Measurements from ENCODE around the gene MINDY4. TPM values are rescaled to one million over a fixed set of nuclear protein-coding genes. Genes with fewer than 3 reads are reported as not detected.

Gene MINDY4
- total RNA-seq, 1 experiment from 2014 or later, result 2.0 TPM

DNA sequence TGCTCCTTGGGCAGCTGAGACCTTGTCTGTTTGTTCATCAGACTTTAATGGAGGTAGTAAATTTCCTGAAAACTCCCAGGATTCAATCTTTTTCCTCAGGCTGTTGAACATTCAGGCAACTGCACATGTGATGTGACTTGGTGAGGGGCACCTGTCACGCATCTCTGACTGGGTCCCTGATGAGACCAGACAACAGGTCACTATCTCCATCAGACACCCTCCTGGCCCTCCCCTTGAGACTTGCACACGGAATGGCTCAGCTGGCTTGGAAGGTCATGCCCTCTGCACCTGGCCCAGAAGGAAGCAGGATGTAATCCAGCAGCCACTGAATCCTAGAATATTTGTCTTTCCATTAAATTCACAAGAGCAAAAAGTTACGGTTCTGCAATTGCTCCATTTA lies 156.3 kb downstream of the MINDY4 start:
- peak; percentile 8 for DNase-seq
- Histone ChIP-seq H3K27me3 (ENCODE audit: control insufficient read depth, insufficient read depth, low read length) (no peaks in the 10 kb centered on the region), H3K4me3 (ENCODE audit: insufficient read depth, low read depth, low read length) (no peak overlapping the region), H3K36me3 (replicated peaks; ENCODE audit: control insufficient read depth, insufficient read depth, low read length) (no peaks in the 10 kb centered on the region)

DNA sequence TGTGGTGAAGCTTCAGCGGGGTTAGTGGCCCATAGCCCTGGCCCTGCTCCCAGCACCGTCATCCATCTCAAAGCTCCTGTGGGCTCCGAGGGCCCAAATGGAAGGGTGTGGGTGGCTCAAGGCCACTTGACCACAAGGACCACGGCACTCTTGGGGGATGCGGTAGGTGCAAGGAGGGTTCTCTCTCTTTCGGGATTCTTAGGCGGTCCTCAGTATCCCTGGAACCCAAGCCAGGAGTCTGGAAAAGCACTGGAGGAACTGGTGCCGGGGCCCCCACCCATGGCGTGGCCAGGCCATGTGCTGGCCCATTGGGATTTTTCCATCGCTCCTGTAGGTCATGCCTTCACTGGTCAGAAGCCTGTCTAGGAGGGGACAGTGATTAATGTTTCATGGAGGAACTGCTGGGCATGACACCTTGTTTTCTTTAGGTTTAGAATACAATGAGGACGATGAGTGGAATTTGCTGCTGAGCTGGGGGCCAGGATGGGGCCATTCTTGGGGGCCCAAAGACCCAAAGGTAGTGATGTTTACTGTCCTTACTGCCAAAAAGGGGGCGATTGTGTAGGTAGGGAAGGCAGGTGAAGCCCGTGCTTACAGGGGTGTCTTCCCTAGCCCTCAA lies 157.1 kb downstream of the MINDY4 start:
- H3K36me3 ChIP-seq (replicated peaks; ENCODE audit: control insufficient read depth, insufficient read depth, low read length), result no peaks in the 10 kb centered on the region
- peak; percentile 19 for DNase-seq
- H3K27me3 ChIP-seq (ENCODE audit: control insufficient read depth, insufficient read depth, low read length), result no peaks in the 10 kb centered on the region
- H3K4me3 ChIP-seq (ENCODE audit: insufficient read depth, low read depth, low read length), result no peak overlapping the region

DNA sequence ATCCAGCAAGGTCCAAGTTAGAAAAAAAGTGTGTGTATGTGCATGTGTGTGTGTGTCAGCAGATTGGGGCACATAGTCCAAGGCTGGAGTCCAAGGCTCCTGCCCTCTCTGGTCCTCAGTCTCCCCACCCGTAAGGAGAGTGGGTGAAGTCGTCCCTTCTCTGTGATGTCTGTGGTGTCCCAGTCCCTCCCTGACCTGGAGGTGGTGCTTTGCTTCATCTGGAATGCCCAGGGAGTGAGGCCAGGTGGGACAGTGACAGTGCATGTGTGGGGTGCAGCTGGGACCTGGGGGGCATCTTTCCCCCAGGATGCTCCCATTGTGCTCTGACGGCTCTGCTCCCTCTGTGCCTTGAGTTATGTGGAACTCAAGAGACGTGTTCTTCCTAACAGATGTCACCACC lies 158.5 kb downstream of the MINDY4 start:
- no peaks in the 10 kb centered on the region for H3K27me3 ChIP-seq (ENCODE audit: control insufficient read depth, insufficient read depth, low read length)
- DNase-seq, result peak; percentile 9
- H3K4me3 ChIP-seq (ENCODE audit: insufficient read depth, low read depth, low read length), result no peak overlapping the region
- H3K36me3 ChIP-seq (replicated peaks; ENCODE audit: control insufficient read depth, insufficient read depth, low read length), result no peaks in the 10 kb centered on the region

DNA sequence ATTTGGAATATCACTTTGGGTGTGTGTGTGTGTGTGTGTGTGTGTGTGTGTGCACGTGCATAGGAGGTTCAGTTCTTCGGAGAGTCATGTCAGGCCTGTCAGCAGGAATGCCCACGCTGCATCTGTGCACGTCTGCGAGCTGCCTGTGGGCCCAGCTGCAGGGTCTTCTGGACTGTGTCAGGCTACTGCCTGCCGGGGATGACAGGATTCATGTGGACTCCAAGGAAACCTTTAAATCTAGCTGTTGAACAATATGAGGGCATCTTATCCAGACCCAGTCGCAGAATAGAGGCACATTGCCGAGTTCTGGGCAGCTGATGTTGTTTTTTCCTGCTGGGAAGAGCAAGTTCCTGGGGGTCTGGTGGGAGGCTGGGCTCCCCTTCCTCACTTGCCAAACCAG lies 159.4 kb downstream of the MINDY4 start:
- Histone ChIP-seq H3K36me3 (replicated peaks; ENCODE audit: control insufficient read depth, insufficient read depth, low read length) (no peaks in the 10 kb centered on the region), H3K27me3 (ENCODE audit: control insufficient read depth, insufficient read depth, low read length) (no peaks in the 10 kb centered on the region), H3K4me3 (ENCODE audit: insufficient read depth, low read depth, low read length) (no peak overlapping the region)
- DNase-seq, result peak; percentile 23

DNA sequence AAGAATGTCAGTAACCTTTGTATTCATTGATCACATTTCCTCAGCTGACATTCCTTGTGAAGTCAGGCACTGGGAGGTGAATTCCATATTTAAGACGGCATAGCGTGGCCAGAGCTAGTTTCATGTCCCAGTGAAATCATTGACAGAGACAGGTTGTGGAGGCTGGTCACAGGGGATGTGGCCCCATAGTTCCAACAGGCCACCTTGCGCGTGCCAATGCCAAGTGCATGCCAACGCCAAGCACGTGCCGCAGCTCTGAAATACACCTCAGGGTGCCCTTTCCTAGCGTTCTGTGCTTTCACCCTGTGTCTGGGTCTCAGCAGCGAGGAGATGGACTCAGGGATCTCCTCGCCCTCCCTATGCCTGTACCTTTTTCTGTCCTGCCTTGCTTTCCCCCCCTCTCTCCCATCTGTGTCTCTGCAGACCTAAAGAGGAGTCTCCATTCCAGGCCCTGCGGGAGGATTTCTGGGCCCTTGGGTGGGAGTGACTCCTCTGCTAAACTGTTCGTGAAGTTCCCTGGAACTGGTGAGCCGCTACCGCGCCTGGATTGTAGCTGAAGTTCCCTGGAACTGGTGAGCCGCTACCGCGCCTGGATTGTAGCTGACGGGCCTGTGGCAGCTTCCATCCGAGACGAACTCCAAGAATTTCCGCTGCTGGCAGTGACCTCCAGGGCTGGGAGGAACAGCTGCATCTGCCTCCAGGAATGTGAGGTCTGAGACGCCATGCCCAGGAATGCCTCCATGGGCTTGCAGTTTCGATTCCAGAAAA lies 160.1 kb downstream of the MINDY4 start:
- Histone ChIP-seq H3K36me3 (replicated peaks; ENCODE audit: control insufficient read depth, insufficient read depth, low read length) (no peaks in the 10 kb centered on the region), H3K27me3 (ENCODE audit: control insufficient read depth, insufficient read depth, low read length) (no peaks in the 10 kb centered on the region), H3K4me3 (ENCODE audit: insufficient read depth, low read depth, low read length) (no peak overlapping the region)
- peak; percentile 54 for DNase-seq

DNA sequence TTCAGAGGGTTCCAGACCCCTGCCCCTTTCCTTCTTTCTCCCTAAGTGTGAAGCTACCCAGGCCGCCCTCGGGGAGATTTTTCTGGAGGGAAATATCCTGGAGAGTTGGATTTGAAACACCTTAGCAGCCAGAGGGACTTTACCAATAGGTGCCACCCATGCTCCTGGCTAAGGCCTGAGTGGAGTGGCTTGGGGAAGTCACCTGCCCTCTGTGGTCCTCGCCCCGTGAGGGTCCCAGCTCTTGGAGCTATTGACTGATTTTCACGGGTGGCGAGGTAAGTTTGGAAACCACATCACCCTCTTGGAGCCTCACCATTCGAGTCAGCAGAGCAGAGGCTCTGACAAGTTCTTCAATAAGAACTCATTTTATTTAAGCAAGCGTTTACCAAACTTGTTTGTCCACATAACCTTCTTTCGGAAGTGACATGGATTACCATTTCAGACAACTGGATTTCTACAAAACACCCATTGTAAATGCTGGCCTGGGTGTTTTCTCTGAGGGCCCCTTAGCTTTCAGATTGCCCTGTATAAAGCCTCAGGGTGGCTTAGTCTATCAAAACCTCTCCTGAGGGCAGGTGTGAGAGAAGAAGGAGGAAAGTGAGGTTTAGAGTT lies 160.8 kb downstream of the MINDY4 start:
- Histone ChIP-seq H3K4me3 (ENCODE audit: insufficient read depth, low read depth, low read length) (no peak overlapping the region), H3K27me3 (ENCODE audit: control insufficient read depth, insufficient read depth, low read length) (no peaks in the 10 kb centered on the region), H3K36me3 (replicated peaks; ENCODE audit: control insufficient read depth, insufficient read depth, low read length) (no peaks in the 10 kb centered on the region)
- DNase-seq, result no peak

DNA sequence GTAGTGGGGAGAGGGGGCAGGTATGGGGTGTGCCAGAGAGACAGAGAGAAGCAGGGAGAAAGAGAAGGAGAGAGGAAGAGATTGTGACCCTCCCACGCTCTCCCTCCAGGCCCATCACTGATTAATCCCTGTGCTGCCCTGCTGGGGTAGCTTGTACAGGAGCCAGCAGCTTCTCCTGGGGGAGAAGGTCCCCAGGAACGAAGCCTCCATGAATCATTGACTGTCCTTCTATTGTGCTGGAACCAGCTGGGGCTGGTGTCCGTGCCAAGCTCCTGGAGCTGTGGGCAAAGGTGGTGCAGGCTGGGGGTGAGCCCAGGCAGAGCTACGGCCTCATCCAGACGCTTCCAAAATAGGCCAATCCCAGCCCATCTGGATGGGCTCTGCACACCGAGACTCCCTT lies 161.3 kb downstream of the MINDY4 start:
- no peaks in the 10 kb centered on the region for H3K36me3 ChIP-seq (replicated peaks; ENCODE audit: control insufficient read depth, insufficient read depth, low read length)
- peak; percentile 20 for DNase-seq
- H3K27me3 ChIP-seq (ENCODE audit: control insufficient read depth, insufficient read depth, low read length), result no peaks in the 10 kb centered on the region
- H3K4me3 ChIP-seq (ENCODE audit: insufficient read depth, low read depth, low read length), result no peak overlapping the region

DNA sequence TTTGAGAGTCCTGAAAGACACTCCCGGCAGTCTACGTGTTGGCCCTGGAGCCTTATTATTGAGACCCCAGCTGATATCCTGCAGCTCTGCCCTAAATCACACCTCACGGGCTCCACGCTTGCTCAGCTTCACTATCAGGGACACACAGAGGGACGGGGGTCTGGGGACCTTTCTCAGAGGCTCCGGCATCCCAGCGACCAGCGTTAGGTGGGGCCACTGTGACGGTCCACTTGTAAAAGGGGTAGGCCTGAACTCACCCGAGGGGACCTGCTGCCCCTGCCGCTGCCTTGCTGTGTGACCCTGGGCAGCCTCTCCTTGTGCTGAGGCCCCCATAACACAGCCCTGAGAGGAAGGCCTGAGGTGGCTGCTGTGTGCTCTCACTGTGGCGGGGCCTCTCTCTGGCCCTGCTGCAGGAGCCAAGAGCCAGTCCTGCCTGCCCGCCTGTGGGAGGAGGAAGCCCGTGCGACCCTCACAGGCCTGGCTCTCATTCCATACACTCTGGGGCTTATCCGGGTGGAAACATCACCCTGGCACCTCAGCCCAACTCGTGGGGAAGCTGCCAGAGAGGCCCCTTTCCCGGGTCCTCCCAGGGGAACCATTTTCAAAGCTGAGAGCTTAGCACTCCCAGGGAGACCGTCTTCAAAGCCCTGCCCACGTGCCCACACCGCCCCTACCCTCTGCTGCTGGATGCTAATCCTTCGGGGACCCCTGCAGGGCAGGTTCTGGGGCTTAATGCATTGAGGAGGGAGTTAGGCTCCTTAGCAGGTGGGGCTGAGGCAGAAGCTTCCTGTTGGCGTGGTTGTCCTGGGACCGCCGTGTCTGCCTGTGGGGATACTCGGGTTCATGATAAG lies 162.1 kb downstream of the MINDY4 start:
- DNase-seq, result peak; percentile 87

DNA sequence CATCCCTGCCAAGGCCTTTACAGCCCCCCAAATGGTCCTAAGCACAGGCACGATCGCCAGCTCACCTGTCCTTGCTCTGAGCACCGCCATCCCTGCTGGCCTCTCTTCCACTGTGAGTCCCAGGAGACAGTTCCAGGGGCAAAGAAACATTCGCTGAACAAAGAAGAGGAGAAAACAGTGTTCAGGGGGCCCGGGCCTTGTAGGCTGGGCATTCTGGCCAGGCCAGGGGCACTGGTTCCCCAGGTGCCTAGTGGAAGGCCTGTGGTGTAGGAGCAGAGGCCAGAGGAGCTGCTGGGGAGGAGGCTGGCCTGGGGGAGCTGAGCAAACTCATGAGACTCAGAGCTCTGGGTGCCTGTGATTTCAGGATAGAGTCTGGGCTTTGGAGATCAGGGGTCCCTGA lies 163.0 kb downstream of the MINDY4 start:
- no peaks in the 10 kb centered on the region for H3K27me3 ChIP-seq (ENCODE audit: control insufficient read depth, insufficient read depth, low read length)

More for the DNA sequence above, 162.1 kb downstream of the MINDY4 start:
- no peaks in the 10 kb centered on the region for H3K27me3 ChIP-seq (ENCODE audit: control insufficient read depth, insufficient read depth, low read length)
- H3K36me3 ChIP-seq (replicated peaks; ENCODE audit: control insufficient read depth, insufficient read depth, low read length), result no peaks in the 10 kb centered on the region
- H3K4me3 ChIP-seq (ENCODE audit: insufficient read depth, low read depth, low read length), result no peak overlapping the region

DNA sequence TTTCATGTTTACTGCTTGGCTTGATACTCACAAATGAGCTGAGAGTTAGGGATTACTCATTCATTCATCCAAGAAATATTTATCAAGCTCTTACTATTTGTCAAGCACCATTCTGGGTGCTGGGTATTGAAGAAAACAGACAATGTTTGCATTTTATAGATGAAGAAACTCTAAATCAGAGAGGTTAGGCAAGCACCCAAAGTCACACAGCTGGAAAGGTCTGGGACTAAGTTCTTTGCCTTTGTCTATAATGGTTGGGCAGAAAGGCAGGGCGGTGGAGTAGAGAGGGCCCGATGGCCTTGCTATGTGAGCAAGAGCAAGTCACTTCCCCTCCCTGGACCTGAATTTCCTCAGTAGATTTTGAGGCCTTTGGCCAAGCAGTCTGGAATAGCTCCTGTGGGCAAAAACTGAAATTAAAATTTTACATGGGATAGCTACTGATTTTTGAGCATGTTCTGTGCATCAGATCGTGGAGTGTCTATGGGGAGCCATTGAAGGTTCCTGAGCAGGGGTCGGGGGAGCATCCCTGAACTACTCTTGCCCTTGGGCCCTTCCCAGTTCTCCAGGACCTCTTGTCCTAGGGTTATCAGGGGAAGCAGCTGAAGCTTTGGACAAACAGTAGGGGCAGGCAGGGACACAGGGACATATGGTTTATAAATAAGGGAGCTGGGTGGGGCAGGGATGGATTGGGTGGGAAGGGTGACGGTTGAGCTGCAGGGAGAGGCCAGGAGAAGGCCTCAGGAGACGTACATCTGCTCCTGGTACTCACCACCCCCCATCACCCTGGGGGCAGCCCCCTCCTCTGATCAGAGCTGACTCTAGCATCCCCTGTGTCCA lies 163.7 kb downstream of the MINDY4 start:
- H3K4me3 ChIP-seq (ENCODE audit: insufficient read depth, low read depth, low read length), result no peak overlapping the region
- H3K27me3 ChIP-seq (ENCODE audit: control insufficient read depth, insufficient read depth, low read length), result no peaks in the 10 kb centered on the region
- no peaks in the 10 kb centered on the region for H3K36me3 ChIP-seq (replicated peaks; ENCODE audit: control insufficient read depth, insufficient read depth, low read length)
- peak; percentile 15 for DNase-seq

More for the DNA sequence above, 163.0 kb downstream of the MINDY4 start:
- no peaks in the 10 kb centered on the region for H3K36me3 ChIP-seq (replicated peaks; ENCODE audit: control insufficient read depth, insufficient read depth, low read length)
- H3K4me3 ChIP-seq (ENCODE audit: insufficient read depth, low read depth, low read length), result no peak overlapping the region
- peak; percentile 19 for DNase-seq

DNA sequence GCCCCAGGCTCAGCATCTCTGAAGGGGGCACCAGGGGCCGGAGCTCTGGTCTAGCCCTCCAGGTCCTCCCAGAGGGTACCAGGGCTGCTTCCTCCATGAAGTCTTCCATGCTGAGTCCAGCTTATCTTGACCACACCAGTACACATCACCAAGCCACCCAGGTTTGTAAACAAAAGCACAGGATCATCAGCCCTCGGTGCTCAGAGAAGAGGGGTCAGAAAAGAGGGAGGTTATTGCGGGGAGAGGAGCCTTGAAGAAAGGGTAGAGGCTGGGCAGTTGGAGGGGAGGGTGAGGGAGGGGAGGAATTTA lies 164.3 kb downstream of the MINDY4 start:
- no peaks in the 10 kb centered on the region for H3K36me3 ChIP-seq (replicated peaks; ENCODE audit: control insufficient read depth, insufficient read depth, low read length)
- H3K4me3 ChIP-seq (ENCODE audit: insufficient read depth, low read depth, low read length), result no peak overlapping the region
- peak; percentile 27 for DNase-seq
- H3K27me3 ChIP-seq (ENCODE audit: control insufficient read depth, insufficient read depth, low read length), result no peaks in the 10 kb centered on the region

DNA sequence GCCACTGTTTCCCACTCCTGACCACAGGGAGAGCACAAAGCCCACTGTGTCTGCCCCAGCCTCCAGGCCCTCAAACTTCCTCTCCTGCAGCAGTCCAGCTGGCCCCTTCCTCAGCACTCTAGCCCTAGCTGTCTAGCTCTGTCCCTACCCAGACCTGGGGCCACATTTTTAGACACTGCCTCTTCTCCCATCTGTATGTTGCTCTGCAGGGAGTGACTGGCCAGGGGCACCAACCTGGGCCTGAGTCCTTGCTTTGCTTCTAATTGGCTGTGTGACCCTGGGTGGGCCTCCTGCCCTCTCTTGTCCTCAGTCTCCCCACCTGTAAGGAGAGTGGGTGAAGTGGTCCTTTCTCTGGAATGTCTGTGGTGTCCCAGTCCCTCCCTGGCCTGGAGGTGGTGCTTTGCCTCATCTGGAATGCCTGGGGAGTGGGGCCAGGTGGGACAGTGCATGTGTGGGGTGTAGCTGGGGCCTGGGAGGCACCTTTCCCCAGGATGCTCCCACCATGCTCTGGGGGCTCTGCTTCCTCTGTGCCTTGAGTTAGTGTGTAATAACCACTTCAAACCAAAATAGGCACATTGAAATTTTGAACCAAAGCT lies 165.5 kb downstream of the MINDY4 start:
- no peaks in the 10 kb centered on the region for H3K36me3 ChIP-seq (replicated peaks; ENCODE audit: control insufficient read depth, insufficient read depth, low read length)
- no peaks in the 10 kb centered on the region for H3K27me3 ChIP-seq (ENCODE audit: control insufficient read depth, insufficient read depth, low read length)
- DNase-seq, result peak; percentile 16
- no peak overlapping the region for H3K4me3 ChIP-seq (ENCODE audit: insufficient read depth, low read depth, low read length)

DNA sequence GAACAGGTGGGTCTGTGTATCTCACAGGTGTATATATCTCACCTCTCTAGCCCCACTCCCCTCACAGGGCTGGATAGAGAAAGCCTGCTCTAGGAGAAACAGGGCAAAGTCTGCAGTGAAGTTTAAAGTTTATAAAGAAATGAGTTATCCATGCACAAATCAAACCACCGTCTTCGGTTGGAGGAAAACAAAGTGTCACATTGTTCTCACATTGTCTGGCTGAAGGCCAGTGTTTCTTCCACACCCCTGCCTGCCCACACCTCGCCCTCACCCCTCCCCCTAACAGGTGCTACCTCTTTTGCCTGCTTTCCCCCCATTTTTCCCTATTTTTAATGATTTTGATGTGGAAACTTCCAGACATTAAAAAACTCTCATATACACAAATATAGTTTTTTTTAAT lies 166.2 kb downstream of the MINDY4 start:
- H3K36me3 ChIP-seq (replicated peaks; ENCODE audit: control insufficient read depth, insufficient read depth, low read length), result no peaks in the 10 kb centered on the region
- DNase-seq, result no peak
- no peak overlapping the region for H3K4me3 ChIP-seq (ENCODE audit: insufficient read depth, low read depth, low read length)

More for the DNA sequence above, 166.2 kb downstream of the MINDY4 start:
- H3K27me3 ChIP-seq (ENCODE audit: control insufficient read depth, insufficient read depth, low read length), result no peaks in the 10 kb centered on the region

All from H7 (cell line).